BJ (cell line): Measurements from ENCODE around the gene ELMO3. TPM values are rescaled to one million over a fixed set of nuclear protein-coding genes. Genes with fewer than 3 reads are reported as not detected.

ENCODE experiments used
- CTCF ChIA-PET: fragments of 350-600 bp; formaldehyde crosslinking; extraction: SDS; loops from one replicate; lab custom pipeline; 2021; ENCODE audit warnings: antibody characterized with exemption, inconsistent platforms; lab: Yijun Ruan, JAX
- POLR2A ChIA-PET: fragments of 300-600 bp; sonication (Branson Sonifier 250); formaldehyde crosslinking; extraction: SDS; loops from one replicate; lab custom pipeline; 2021; ENCODE audit warnings: antibody characterized with exemption; lab: Charles Lee
- DNase-seq: peaks from one replicate; pipeline ENCODE4 v3.0.0-alpha.2; 2011; ENCODE audit warnings: low read depth
- H3K27me3 ChIP-seq: 2 replicates; pipeline ENCODE4 v1.6.0; 2011; ENCODE audit warnings: low read length; ENCODE audit not compliant: control insufficient read depth, insufficient read depth
- H3K36me3 ChIP-seq: 2 replicates; pipeline ENCODE4 v1.5.1; 2011; ENCODE audit warnings: low read length; ENCODE audit not compliant: control insufficient read depth, insufficient read depth
- H3K4me3 ChIP-seq: 2 replicates; pipeline ENCODE4 v1.5.1; 2011; ENCODE audit warnings: low read depth, mild to moderate bottlenecking, control low read depth, low read length
- CTCF ChIP-seq: IDR thresholded peaks from 2 replicates; pipeline ENCODE4 v1.5.1; 2011; ENCODE audit warnings: low read depth, mild to moderate bottlenecking, control low read depth, inconsistent platforms, low read length, moderate library complexity; ENCODE audit not compliant: insufficient read depth
- polyA plus RNA-seq: library from polyadenylated mRNA; depleted of rRNA; stranded (reverse); fragments of >200 nt; gene quantifications from 2 replicates; pipeline ENCODE4 v1.2.3, GENCODE V29; 2011

The ELMO3 gene
- polyA plus RNA-seq, 1 experiment = 0.97 TPM

GRCh38 chr16:67190448-67191399 lies 8.2 kb upstream of the ELMO3 start:
- TF ChIP-seq CTCF = no peak
- ChIA-PET CTCF (interaction anchor here (1.3 to 1.6 kb wide), 3 partner anchors 30 to 173 kb away, joined by 3 to 4 read pairs (median 4); no protein-coding TSS in a partner anchor), POLR2A (no interaction called here)
- no peak for DNase-seq
- Histone ChIP-seq H3K4me3 (no peak overlapping the region), H3K36me3 (peaks cover 8% of the 10 kb centered on the region), H3K27me3 (no peaks in the 10 kb centered on the region)

- Histone ChIP-seq H3K27me3 (no peaks in the 10 kb centered on the region), H3K36me3 (peaks cover 14% of the 10 kb centered on the region), H3K4me3 (peak overlapping the region; percentile 24)
- no peak for TF ChIP-seq CTCF
- ChIA-PET POLR2A (no interaction called here), CTCF (no interaction called here)
- no peak for DNase-seq
Observed at GRCh38 chr16:67191411-67191994, 7.4 kb upstream of the ELMO3 start.

- no peak for TF ChIP-seq CTCF
- CTCF ChIA-PET = no interaction called here
- POLR2A ChIA-PET = no interaction called here
- Histone ChIP-seq H3K36me3 (peaks cover 18% of the 10 kb centered on the region), H3K27me3 (no peaks in the 10 kb centered on the region), H3K4me3 (peak within 1 kb of the TSS; percentile 69)
- DNase-seq = no peak
Observed at GRCh38 chr16:67191995-67192681, 6.8 kb upstream of the ELMO3 start, which contains the start of gene E2F4. Gene E2F4 (plus strand): TSS chr16:67192155. CDS start chr16:67192228, 73 bp downstream.

- no peak for TF ChIP-seq CTCF
- H3K27me3 ChIP-seq = no peaks in the 10 kb centered on the region
- DNase-seq = no peak
- peaks cover 24% of the 10 kb centered on the region for H3K36me3 ChIP-seq
- POLR2A ChIA-PET = no interaction called here
- peak overlapping the region; percentile 69 for H3K4me3 ChIP-seq
- CTCF ChIA-PET = interaction anchor here (0.8 kb wide), 1 partner anchor 52 kb away, joined by 3 read pairs; no protein-coding TSS in a partner anchor
Observed at GRCh38 chr16:67192781-67193361, 6.1 kb upstream of the ELMO3 start.
